HepG2 (cell line): Measurements from ENCODE around the gene FTCD. TPM values are rescaled to one million over a fixed set of nuclear protein-coding genes. Genes with fewer than 3 reads are reported as not detected.

Experiments used
- ATAC-seq: fragments of 200-7000 bp; cut with Tn5 transposase; 3 replicates; pipeline ENCODE4 v1.9.1; 2020; ENCODE audit warnings: mild to moderate bottlenecking, moderate library complexity
- BruUV-seq: library from RNA; stranded (reverse); fragments of 400-500 nt; replicated peaks from 2 replicates; lab custom pipeline; 2021; lab: Mats Ljungman, UMichigan
- CTCF ChIA-PET: fragments of 300-600 bp; formaldehyde crosslinking; extraction: SDS; loops from one replicate; lab custom pipeline; 2021; ENCODE audit warnings: low total read pairs, inconsistent platforms, low intra/inter-chr PET ratio; lab: Yijun Ruan, JAX
- POLR2A ChIA-PET: fragments of 350-600 bp; sonication (Branson Sonifier 250); formaldehyde crosslinking; loops from one replicate; lab custom pipeline; 2020; ENCODE audit warnings: antibody characterized with exemption, inconsistent platforms; lab: Yijun Ruan, JAX
- DNase-seq: peaks from one replicate; pipeline ENCODE4 v3.0.0-alpha.2; 2015; ENCODE audit warnings: low spot score
- FAIRE-seq: peaks from 3 replicates; lab custom pipeline; 2011; peaks lifted over from hg19 to GRCh38; lab: Jason Lieb, UNC
- H2AFZ ChIP-seq: one replicate; pipeline ENCODE4 v1.6.1; 2011; ENCODE audit warnings: low read length, inconsistent platforms
- H3K27ac ChIP-seq: fragments of 300-600 bp; 3 replicates; pipeline ENCODE4 v1.8.0; 2011; ENCODE audit warnings: mixed run types, mild to moderate bottlenecking, mixed read lengths, low read length, inconsistent platforms; ENCODE audit not compliant: insufficient read depth; ENCODE audit errors: extremely low read length
- H3K27me3 ChIP-seq, 2 experiments: fragments of 200-600 bp in 1 of 2; 2 replicates in 1 of 2; 3 replicates in 1 of 2; pipeline versions ENCODE4 v1.6.0 to v1.8.0; 2011; ENCODE audit warnings: low read length in 2 of 2, mild to moderate bottlenecking in 2 of 2, moderate library complexity in 2 of 2, inconsistent platforms in 1 of 2; ENCODE audit not compliant: insufficient read depth in 2 of 2, control insufficient read depth in 1 of 2
- H3K36me3 ChIP-seq, 2 experiments: fragments of 200-600 bp in 1 of 2; replicated peaks in 1 of 2; 2 replicates in 1 of 2; 3 replicates in 1 of 2; pipeline versions ENCODE4 v1.5.1 to v1.8.0; 2011; ENCODE audit warnings: low read length in 2 of 2, inconsistent platforms in 1 of 2; ENCODE audit not compliant: insufficient read depth in 2 of 2, control insufficient read depth in 1 of 2
- H3K4me1 ChIP-seq: 2 replicates; pipeline ENCODE4 v1.5.1; 2012; ENCODE audit warnings: low read length, inconsistent platforms; ENCODE audit not compliant: insufficient read depth
- H3K4me2 ChIP-seq: 2 replicates; pipeline ENCODE4 v1.6.0; 2011; ENCODE audit warnings: low read depth, low read length, inconsistent platforms
- H3K4me3 ChIP-seq, 3 experiments: fragments of 200-600 bp in 1 of 3; sonication (generic), shearing (Covaris generic) in 1 of 3; replicated peaks in 1 of 3; 2 replicates each; pipeline ENCODE4 v1.5.1; 2011 to 2016; ENCODE audit warnings: low read length in 3 of 3, inconsistent platforms in 2 of 3, low read depth in 2 of 3, mild to moderate bottlenecking in 2 of 3, control low read depth in 1 of 3, mixed read lengths in 1 of 3; ENCODE audit not compliant: insufficient read depth in 1 of 3
- H3K79me2 ChIP-seq: one replicate; pipeline ENCODE4 v1.6.1; 2011; ENCODE audit warnings: low read length, inconsistent platforms; ENCODE audit not compliant: insufficient read depth
- H3K9ac ChIP-seq: 2 replicates; pipeline ENCODE4 v1.6.0; 2011; ENCODE audit warnings: mild to moderate bottlenecking, low read depth, low read length, inconsistent platforms; ENCODE audit not compliant: insufficient read depth
- H3K9me3 ChIP-seq: 2 replicates; pipeline ENCODE4 v1.5.1; 2012; ENCODE audit warnings: mild to moderate bottlenecking, low read length
- H4K20me1 ChIP-seq: 2 replicates; pipeline ENCODE4 v1.6.0; 2011; ENCODE audit warnings: inconsistent platforms, mild to moderate bottlenecking, low read length, moderate library complexity; ENCODE audit not compliant: insufficient read depth
- AHDC1 ChIP-seq: sonication (generic); formaldehyde crosslinking; IDR thresholded peaks from 2 replicates; pipeline ENCODE4 v1.5.1; 2020; ENCODE audit warnings: mild to moderate bottlenecking, missing genetic modification reagents, borderline replicate concordance
- ATM ChIP-seq: fragments of 450-650 bp; IDR thresholded peaks from 2 replicates; pipeline ENCODE4 v1.7.1; 2017; ENCODE audit warnings: mild to moderate bottlenecking, borderline replicate concordance
- BCL3 ChIP-seq: sonication (generic); formaldehyde crosslinking; IDR thresholded peaks from 2 replicates; pipeline ENCODE4 v1.5.1; 2020; ENCODE audit warnings: mild to moderate bottlenecking, missing genetic modification reagents, moderate library complexity
- MEIS1 ChIP-seq: sonication (generic); formaldehyde crosslinking; IDR thresholded peaks from 2 replicates; pipeline ENCODE4 v1.9.0; 2021; ENCODE audit warnings: mild to moderate bottlenecking, missing genetic modification reagents, moderate library complexity, borderline replicate concordance
- RFX5 ChIP-seq: IDR thresholded peaks from 2 replicates; pipeline ENCODE4 v1.6.1; 2011; ENCODE audit warnings: low read depth, low read length, improper control_type of control experiment
- ZNF451 ChIP-seq: sonication (generic); formaldehyde crosslinking; IDR thresholded peaks from 2 replicates; pipeline ENCODE4 v1.5.0; 2020; ENCODE audit warnings: mild to moderate bottlenecking, missing genetic modification reagents
- WGBS: methylation state at CpG from one replicate; pipeline ENCODE4 v1.1.6; 2017; ENCODE audit warnings: low lambda C conversion rate; 5-methylcytosine and 5-hydroxymethylcytosine counted together
- in situ Hi-C: cut with HindIII; loops from 2 replicates; pipeline ENCODE4 v1.10.0; 2017; ENCODE audit warnings: low pct_unique_long_range_greater_than_20kb; ENCODE audit not compliant: extremely low pct_ligation_motif_present
- intact Hi-C: fragments of 100-400 bp; cut with micrococcal nuclease; formaldehyde crosslinking; loops from one replicate; pipeline ENCODE4 v1.10.0; 2022; ENCODE audit not compliant: unreplicated experiment
- polyA plus RNA-seq, 8 experiments: library from polyadenylated mRNA; depleted of rRNA in 3 of 8; stranded (reverse) in 7 of 8; unstranded in 1 of 8; fragments of >200 nt; fragmentation: Illumina TruSeq in 4 of 8; extraction: Trizol in 4 of 8; gene quantifications; 2 replicates each; pipeline versions ENCODE4 v1.2.1 to v1.2.3, GENCODE V29; 2011 to 2016; ENCODE audit warnings: low read depth in 4 of 8, missing spikeins in 1 of 8, mixed read lengths in 1 of 8; ENCODE audit not compliant: insufficient read depth in 1 of 8
- total RNA-seq, 5 experiments: library from RNA; depleted of rRNA; stranded (reverse); fragments of >200 nt; fragmentation: Illumina TruSeq; extraction: Trizol; gene quantifications; 2 replicates each; pipeline ENCODE4 v1.2.3, GENCODE V29; 2016; ENCODE audit warnings: low read depth in 1 of 5
- TF ChIP-seq, protein P1 (sequence below): sonication (generic); formaldehyde crosslinking; IDR thresholded peaks from 2 replicates; pipeline ENCODE4 v1.5.1; 2020; ENCODE audit warnings: missing genetic modification reagents, mild to moderate bottlenecking, borderline replicate concordance

FTCD gene
- total and polyA plus RNA-seq, 2 of the 13 experiments (the other 11 are each of a cell fraction or from before 2014, with no cell fraction given) = 75.7 to 105 TPM

DNA sequence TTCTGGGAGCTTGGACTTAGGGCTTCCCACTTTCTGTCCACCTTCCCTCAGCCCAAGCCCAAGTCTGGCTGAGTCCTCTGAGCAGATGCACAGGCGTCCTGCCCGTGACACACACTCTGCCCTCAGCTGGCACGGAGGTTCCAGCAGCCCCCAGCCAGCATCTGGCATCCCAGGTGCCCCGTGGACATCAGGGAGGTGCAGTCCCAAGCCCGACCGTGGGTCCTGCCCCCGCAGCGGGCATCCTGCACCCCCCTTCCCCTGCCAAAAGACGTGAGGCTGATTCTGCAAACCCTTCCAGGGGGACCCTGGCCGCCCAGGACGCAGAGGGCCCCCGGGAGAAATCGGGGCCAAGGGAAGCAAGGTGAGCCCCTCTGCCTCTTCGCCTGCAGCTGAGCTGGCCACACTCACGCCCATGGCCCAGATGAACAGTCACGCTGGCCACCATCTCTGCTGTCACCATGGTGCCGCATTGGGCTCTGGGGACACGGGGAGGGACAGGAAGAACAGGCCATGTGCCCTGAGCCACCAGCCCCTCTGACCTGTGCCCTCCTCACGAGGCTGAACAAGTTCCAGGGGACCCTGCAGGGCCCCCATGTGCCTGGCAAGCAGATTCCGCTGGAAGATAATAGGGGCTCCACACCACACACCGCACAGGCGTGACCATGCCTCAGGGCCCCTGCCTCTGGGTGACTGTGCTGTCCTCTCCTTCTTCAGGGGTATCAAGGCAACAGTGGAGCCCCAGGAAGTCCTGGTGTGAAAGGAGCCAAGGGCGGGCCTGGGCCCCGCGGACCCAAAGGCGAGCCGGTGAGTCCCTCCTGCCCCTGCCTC, 36.8 kb downstream of the FTCD start:
- no peaks in the 10 kb centered on the region for H3K36me3 ChIP-seq
- intact Hi-C loops (no loop called here), in situ Hi-C loops (no loop called here)
- CTCF ChIA-PET = no interaction called here
- H3K27ac ChIP-seq = no peak overlapping the region
- no peak overlapping the region for H2AFZ ChIP-seq
- POLR2A ChIA-PET = no interaction called here
- no peak overlapping the region for H3K9ac ChIP-seq
- peaks cover 5% of the 10 kb centered on the region; the same call in 1 of the 2 replicates for H3K9me3 ChIP-seq
- 48% methylated on average over 5 of the region's 27 CpGs for WGBS
- ATAC-seq = no peak
- TF ChIP-seq BCL3 (CRISPR knock-in tag) (no peak), ZNF451 (CRISPR knock-in tag) (no peak)
- no TSS peak for BruUV-seq
- H3K27me3 ChIP-seq = peaks cover 5 to 33% of the 10 kb centered on the region in 2 experiments; a peak in 3 of 5 replicates
- no peaks in the 10 kb centered on the region for H3K4me1 ChIP-seq
- no peak overlapping the region for H3K4me2 ChIP-seq
- no peak overlapping the region for H3K4me3 ChIP-seq
- no peak for DNase-seq
- no peaks in the 10 kb centered on the region for H3K79me2 ChIP-seq
- no peaks in the 10 kb centered on the region for H4K20me1 ChIP-seq
- no peak for FAIRE-seq

DNA sequence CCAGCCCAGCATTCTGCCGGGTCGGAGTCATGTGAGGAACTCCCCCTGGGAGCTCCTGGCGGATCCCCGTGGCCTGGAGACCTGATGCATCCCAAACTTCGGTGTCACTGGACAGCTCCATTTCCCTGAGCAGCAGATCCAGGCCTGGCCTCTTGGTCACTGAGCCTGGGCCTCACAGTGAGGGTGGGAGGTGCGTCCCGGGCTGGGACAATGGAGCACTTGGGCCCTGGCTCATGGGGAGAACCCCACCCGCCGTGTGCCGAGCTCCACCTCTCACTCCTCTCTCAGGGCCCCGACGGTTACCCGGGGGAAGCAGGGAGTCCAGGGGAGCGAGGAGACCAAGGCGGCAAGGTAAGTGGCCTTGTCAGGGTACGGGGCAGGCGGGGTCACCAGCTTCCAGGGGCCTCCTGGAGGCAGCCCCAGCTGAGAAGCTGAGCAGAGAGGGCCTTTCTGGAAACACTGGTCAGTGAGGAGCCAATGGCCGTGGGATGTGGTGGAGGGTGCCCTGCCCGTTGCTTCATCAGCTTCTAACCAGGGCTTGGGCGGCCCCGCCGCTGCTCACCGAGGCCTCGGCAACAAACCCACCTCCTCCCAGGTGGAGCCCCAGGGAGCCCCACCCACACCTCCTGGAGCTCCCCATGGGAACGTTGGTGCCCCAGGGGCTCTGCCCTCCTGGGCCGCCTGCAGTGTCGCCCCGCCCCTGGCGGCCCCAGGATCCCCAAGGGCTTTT, 37.6 kb downstream of the FTCD start:
- POLR2A ChIA-PET = no interaction called here
- Histone ChIP-seq H3K79me2 (no peaks in the 10 kb centered on the region), H4K20me1 (no peaks in the 10 kb centered on the region), H3K27ac (no peak overlapping the region), H3K9ac (no peak overlapping the region), H2AFZ (no peak overlapping the region), H3K4me3 (no peak overlapping the region), H3K27me3 (peaks cover 5 to 33% of the 10 kb centered on the region in 2 experiments; a peak in 3 of 5 replicates), H3K9me3 (peaks cover 5% of the 10 kb centered on the region; the same call in 1 of the 2 replicates), H3K4me1 (no peaks in the 10 kb centered on the region), H3K36me3 (no peaks in the 10 kb centered on the region), H3K4me2 (no peak overlapping the region)
- WGBS = 8% methylated on average over 5 of the region's 29 CpGs
- ATAC-seq (no peak), FAIRE-seq (no peak), DNase-seq (no peak)
- CTCF ChIA-PET = no interaction called here
- in situ Hi-C loops (no loop called here), intact Hi-C loops (no loop called here)
- BruUV-seq = no TSS peak
- TF ChIP-seq RFX5 (no peak), ATM (no peak), MEIS1 (CRISPR knock-in tag) (no peak), AHDC1 (CRISPR knock-in tag) (no peak)
- TF ChIP-seq, protein P1, sequence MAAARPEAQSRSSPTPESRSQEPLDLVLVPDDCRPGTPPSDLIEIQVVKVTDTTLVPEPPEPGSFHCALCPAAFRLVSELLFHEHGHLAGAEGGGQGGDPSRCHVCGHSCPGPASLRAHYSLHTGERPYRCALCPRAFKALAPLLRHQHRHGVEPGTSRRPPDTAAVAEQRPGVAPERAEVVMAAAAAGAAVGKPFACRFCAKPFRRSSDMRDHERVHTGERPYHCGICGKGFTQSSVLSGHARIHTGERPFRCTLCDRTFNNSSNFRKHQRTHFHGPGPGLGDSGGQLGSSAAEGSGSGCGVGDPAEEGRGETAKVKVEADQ (CRISPR knock-in tag) = no peak
